GM23338 (cell line): ENCODE results near the gene HCFC1. TPM values are rescaled to one million over a fixed set of nuclear protein-coding genes. Genes with fewer than 3 reads are reported as not detected.

Experiments used
- ATAC-seq: fragments of 200-7000 bp; cut with Tn5 transposase; 3 replicates; pipeline ENCODE4 v1.9.1; 2020
- DNase-seq: peaks from one replicate; pipeline ENCODE4 v3.0.0-alpha.2; 2015; ENCODE audit warnings: low spot score
- H2AFZ ChIP-seq: fragments of 200-600 bp; sonication (generic); 2 replicates; pipeline ENCODE4 v1.8.0; 2016; ENCODE audit warnings: antibody characterized with exemption, mild to moderate bottlenecking, moderate library complexity
- H3F3A ChIP-seq: fragments of 200-600 bp; sonication (generic); replicated peaks from 2 replicates; pipeline ENCODE4 v1.8.0; 2017; ENCODE audit warnings: antibody characterized with exemption, mixed run types, low read depth
- H3K27ac ChIP-seq: fragments of 200-600 bp; sonication (generic); 2 replicates; pipeline ENCODE4 v1.6.1; 2016; ENCODE audit warnings: low read depth
- H3K27me3 ChIP-seq: fragments of 200-600 bp; sonication (generic); 2 replicates; pipeline ENCODE4 v1.8.0; 2016; ENCODE audit warnings: mild to moderate bottlenecking, mixed run types, moderate library complexity; ENCODE audit not compliant: insufficient read depth
- H3K36me3 ChIP-seq: fragments of 200-600 bp; sonication (generic); 2 replicates; pipeline ENCODE4 v1.8.0; 2016; ENCODE audit warnings: mild to moderate bottlenecking; ENCODE audit not compliant: insufficient read depth
- H3K4me1 ChIP-seq: fragments of 200-600 bp; sonication (generic); 2 replicates; pipeline ENCODE4 v1.8.0; 2016; ENCODE audit warnings: mild to moderate bottlenecking, moderate library complexity; ENCODE audit not compliant: insufficient read depth
- H3K4me2 ChIP-seq: fragments of 200-600 bp; sonication (generic); 2 replicates; pipeline ENCODE4 v1.7.1; 2017; ENCODE audit warnings: mixed run types
- H3K4me3 ChIP-seq: fragments of 200-600 bp; sonication (generic); 2 replicates; pipeline ENCODE4 v1.6.1; 2016; ENCODE audit warnings: mixed run types
- H3K79me2 ChIP-seq: fragments of 200-600 bp; sonication (generic); replicated peaks from 2 replicates; pipeline ENCODE4 v1.8.0; 2017; ENCODE audit warnings: mild to moderate bottlenecking; ENCODE audit not compliant: insufficient read depth
- H3K9me2 ChIP-seq: fragments of 200-600 bp; sonication (generic); 2 replicates; pipeline ENCODE4 v1.8.0; 2017; ENCODE audit not compliant: insufficient read depth
- H4K20me1 ChIP-seq: fragments of 200-600 bp; sonication (generic); replicated peaks from 2 replicates; pipeline ENCODE4 v1.8.0; 2017; ENCODE audit warnings: mild to moderate bottlenecking; ENCODE audit not compliant: insufficient read depth
- H3K27ac Mint-ChIP-seq: 2 replicates; pipeline ENCODE4 v1.8.0; 2020; ENCODE audit warnings: inconsistent platforms, mild to moderate bottlenecking, moderate library complexity, mixed read lengths
- H3K27me3 Mint-ChIP-seq: 3 replicates; pipeline ENCODE4 v1.8.0; 2022; ENCODE audit warnings: low read depth, mild to moderate bottlenecking, moderate library complexity, mixed read lengths, inconsistent platforms; ENCODE audit not compliant: insufficient read depth, poor library complexity
- H3K36me3 Mint-ChIP-seq: 3 replicates; pipeline ENCODE4 v1.8.0; 2021; ENCODE audit warnings: low read depth, mild to moderate bottlenecking, inconsistent platforms, moderate library complexity, mixed read lengths
- H3K4me1 Mint-ChIP-seq: 3 replicates; pipeline ENCODE4 v1.8.0; 2020; ENCODE audit warnings: mild to moderate bottlenecking, inconsistent platforms, mixed read lengths
- H3K4me3 Mint-ChIP-seq: 3 replicates; pipeline ENCODE4 v1.8.0; 2021; ENCODE audit warnings: moderate library complexity, mild to moderate bottlenecking, inconsistent platforms, mixed read lengths
- H3K9me3 Mint-ChIP-seq: 3 replicates; pipeline ENCODE4 v1.8.0; 2020; ENCODE audit warnings: moderate library complexity, mild to moderate bottlenecking, inconsistent platforms, mixed read lengths
- CTCF ChIP-seq, 2 experiments: fragments of 200-600 bp in 1 of 2; sonication (generic) in 1 of 2; conservative IDR thresholded peaks; 2 replicates each; pipeline versions ENCODE4 v1.5.1 to v1.6.1; 2016 to 2017; ENCODE audit warnings: antibody characterized with exemption in 2 of 2, low read depth in 2 of 2, mild to moderate bottlenecking in 2 of 2, moderate library complexity in 1 of 2
- EZH2phosphoT487 ChIP-seq: fragments of 200-600 bp; sonication (generic); IDR thresholded peaks from one replicate; pipeline ENCODE4 v1.8.1; 2018; ENCODE audit warnings: antibody characterized with exemption; ENCODE audit not compliant: unreplicated experiment
- NANOG ChIP-seq: IDR thresholded peaks from 2 replicates; pipeline ENCODE4 v1.6.1; 2016; ENCODE audit warnings: antibody characterized with exemption, borderline replicate concordance
- REST ChIP-seq: IDR thresholded peaks from one replicate; pipeline ENCODE4 v1.6.1; 2018; ENCODE audit warnings: antibody characterized with exemption; ENCODE audit not compliant: unreplicated experiment
- ZNF114 ChIP-seq: fragments of 250-450 bp; sonication (Bioruptor Pico); IDR thresholded peaks from 2 replicates; pipeline ENCODE4 v1.5.0; 2020; ENCODE audit warnings: mild to moderate bottlenecking, moderate library complexity
- ZNF331 ChIP-seq: fragments of 250-450 bp; sonication (Bioruptor Pico); IDR thresholded peaks from 2 replicates; pipeline ENCODE4 v1.5.0; 2020; ENCODE audit warnings: low read depth, mild to moderate bottlenecking, moderate library complexity
- polyA plus RNA-seq: library from polyadenylated mRNA; unstranded; fragments of >200 nt; fragmentation: Nextera tagmentation; extraction: Ambion mirVana; gene quantifications from 2 replicates; pipeline ENCODE4 v1.2.1, GENCODE V29; 2016
- total RNA-seq: library from RNA; depleted of rRNA; stranded (reverse); fragments of >200 nt; shearing (Covaris generic); gene quantifications from 2 replicates; pipeline ENCODE4 v1.2.3, GENCODE V29; 2014

Gene HCFC1
- total and polyA plus RNA-seq, 2 experiments from 2014 or later, result 33.0 to 188 TPM

GRCh38 chrX:154002215-154002719 is 30.6 kb upstream of the HCFC1 start:
- Histone ChIP-seq H3K79me2 (no peaks in the 10 kb centered on the region), H3K4me1 (no peaks in the 10 kb centered on the region), H3K9me2 (no peaks in the 10 kb centered on the region), H2AFZ (no peak overlapping the region), H3K4me2 (no peak overlapping the region), H3K27ac (no peak overlapping the region), H3K27me3 (no peaks in the 10 kb centered on the region), H4K20me1 (no peaks in the 10 kb centered on the region), H3F3A (no peaks in the 10 kb centered on the region), H3K4me3 (no peak overlapping the region), H3K36me3 (no peaks in the 10 kb centered on the region)
- Mint-ChIP-seq H3K27me3 (peaks cover 5% of the 10 kb centered on the region), H3K27ac (no peak overlapping the region), H3K36me3 (no peaks in the 10 kb centered on the region), H3K9me3 (no peaks in the 10 kb centered on the region; the same call in 2 of the 3 replicates), H3K4me3 (no peak overlapping the region), H3K4me1 (peaks cover 11% of the 10 kb centered on the region; the same call in 2 of the 3 replicates)
- no peak for TF ChIP-seq REST
- peak; percentile 30 for DNase-seq
- ATAC-seq, result peak; percentile 30; the same call in 2 of the 3 replicates

GRCh38 chrX:154000051-154000450 is 28.4 kb upstream of the HCFC1 start:
- peaks cover 11% of the 10 kb centered on the region; the same call in 2 of the 3 replicates for H3K4me1 Mint-ChIP-seq
- no peaks in the 10 kb centered on the region; the same call in 2 of the 3 replicates for H3K9me3 Mint-ChIP-seq
- H2AFZ ChIP-seq, result no peak overlapping the region
- no peak overlapping the region for H3K4me2 ChIP-seq
- no peaks in the 10 kb centered on the region for H3K79me2 ChIP-seq
- ATAC-seq, result peak; percentile 71
- H3K36me3 Mint-ChIP-seq, result no peaks in the 10 kb centered on the region
- H3K27ac Mint-ChIP-seq, result no peak overlapping the region
- H3K27me3 Mint-ChIP-seq, result peaks cover 5% of the 10 kb centered on the region
- no peaks in the 10 kb centered on the region for H4K20me1 ChIP-seq
- H3K4me3 Mint-ChIP-seq, result no peak overlapping the region
- no peaks in the 10 kb centered on the region for H3K36me3 ChIP-seq
- H3K27ac ChIP-seq, result no peak overlapping the region
- H3K4me1 ChIP-seq, result no peaks in the 10 kb centered on the region
- no peaks in the 10 kb centered on the region for H3K9me2 ChIP-seq
- no peaks in the 10 kb centered on the region for H3K27me3 ChIP-seq
- H3F3A ChIP-seq, result no peaks in the 10 kb centered on the region
- H3K4me3 ChIP-seq, result no peak overlapping the region
- peak; percentile 12 for DNase-seq
- TF ChIP-seq CTCF (conservative IDR thresholded peaks at IDR 0.05; ENCODE audit: low read depth in 2 of 2) (no peak), ZNF331 (CRISPR knock-in tag) (no peak), EZH2phosphoT487 (no peak), REST (no peak), NANOG (no peak), ZNF114 (CRISPR knock-in tag) (no peak)
